ENCODE results near the gene RPUSD4. TPM values are rescaled to one million over a fixed set of nuclear protein-coding genes. Genes with fewer than 3 reads are reported as not detected.

Gene RPUSD4
- total RNA-seq, 1 experiment from 2014 or later, result 25.1 TPM

DNA sequence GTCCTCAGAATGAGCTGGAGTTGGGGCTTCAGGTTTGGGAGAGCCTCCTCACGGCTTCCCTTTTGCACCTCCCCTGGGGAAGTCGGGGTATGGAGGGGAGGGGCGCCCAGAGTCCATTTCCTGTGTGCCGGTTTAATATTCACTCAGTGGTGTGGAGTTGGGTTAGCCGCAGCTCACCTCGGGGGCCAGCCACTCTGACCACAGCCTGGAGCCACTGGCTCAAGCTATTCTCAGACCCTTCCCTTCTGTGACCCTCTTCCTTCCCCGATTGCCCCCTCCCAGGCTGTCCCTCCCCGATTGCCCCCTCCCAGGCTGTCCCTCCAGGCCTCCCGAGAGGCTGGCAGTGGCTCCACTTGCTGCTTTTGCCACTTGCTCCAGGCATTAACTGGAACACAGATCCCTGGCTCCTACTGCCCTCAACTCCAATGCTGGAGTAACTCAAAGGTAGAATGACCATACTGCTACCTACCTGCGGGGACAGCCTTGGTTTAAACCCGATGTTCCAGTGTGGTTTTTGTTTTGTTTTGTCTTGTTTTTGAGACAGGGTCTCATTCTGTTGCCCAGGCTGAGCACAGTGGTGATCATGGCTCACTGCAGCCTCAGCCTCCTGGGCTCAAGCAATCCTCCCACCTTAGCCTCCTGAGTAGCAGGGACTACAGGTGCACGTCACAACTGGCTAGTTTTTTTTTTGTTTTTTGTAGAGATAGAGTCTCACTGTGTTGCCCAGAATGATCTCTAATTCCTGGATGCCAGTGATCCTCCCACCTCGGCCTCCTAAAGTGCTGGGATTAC is 29.3 kb downstream of the RPUSD4 start:
- Histone ChIP-seq H3K27me3 (ENCODE audit: insufficient read depth, low read depth) (no peaks in the 10 kb centered on the region), H3K9me2 (ENCODE audit: insufficient read depth) (no peaks in the 10 kb centered on the region), H3K79me2 (ENCODE audit: low read depth) (no peaks in the 10 kb centered on the region), H4K20me1 (ENCODE audit: insufficient read depth) (no peaks in the 10 kb centered on the region), H3K36me3 (ENCODE audit: low read depth) (no peaks in the 10 kb centered on the region), H3K4me3 (no peak overlapping the region), H3K9me3 (ENCODE audit: insufficient read depth, low read depth) (no peaks in the 10 kb centered on the region; the same call in 1 of the 2 replicates), H3K27ac (no peak overlapping the region), H2AFZ (no peak overlapping the region), H3F3A (ENCODE audit: insufficient read depth, low read depth) (no peaks in the 10 kb centered on the region), H3K4me2 (no peak overlapping the region), H3K4me1 (replicated peaks; ENCODE audit: insufficient read depth) (no peaks in the 10 kb centered on the region)
- BruUV-seq (replicated peaks), result no TSS peak
- ChIA-PET CTCF (no interaction called here), POLR2A (ENCODE audit: unreplicated experiment) (interaction anchor here (0.7 kb wide), 1 partner anchor 522 kb away, joined by 3 read pairs; no protein-coding TSS in a partner anchor)
- intact Hi-C loops (cut with micrococcal nuclease; ENCODE audit: unreplicated experiment), result no loop called here
- TF ChIP-seq, protein P1, sequence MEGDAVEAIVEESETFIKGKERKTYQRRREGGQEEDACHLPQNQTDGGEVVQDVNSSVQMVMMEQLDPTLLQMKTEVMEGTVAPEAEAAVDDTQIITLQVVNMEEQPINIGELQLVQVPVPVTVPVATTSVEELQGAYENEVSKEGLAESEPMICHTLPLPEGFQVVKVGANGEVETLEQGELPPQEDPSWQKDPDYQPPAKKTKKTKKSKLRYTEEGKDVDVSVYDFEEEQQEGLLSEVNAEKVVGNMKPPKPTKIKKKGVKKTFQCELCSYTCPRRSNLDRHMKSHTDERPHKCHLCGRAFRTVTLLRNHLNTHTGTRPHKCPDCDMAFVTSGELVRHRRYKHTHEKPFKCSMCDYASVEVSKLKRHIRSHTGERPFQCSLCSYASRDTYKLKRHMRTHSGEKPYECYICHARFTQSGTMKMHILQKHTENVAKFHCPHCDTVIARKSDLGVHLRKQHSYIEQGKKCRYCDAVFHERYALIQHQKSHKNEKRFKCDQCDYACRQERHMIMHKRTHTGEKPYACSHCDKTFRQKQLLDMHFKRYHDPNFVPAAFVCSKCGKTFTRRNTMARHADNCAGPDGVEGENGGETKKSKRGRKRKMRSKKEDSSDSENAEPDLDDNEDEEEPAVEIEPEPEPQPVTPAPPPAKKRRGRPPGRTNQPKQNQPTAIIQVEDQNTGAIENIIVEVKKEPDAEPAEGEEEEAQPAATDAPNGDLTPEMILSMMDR (conservative IDR thresholded peaks at IDR 0.05), result no peak
- TF ChIP-seq EZH2 (IDR thresholded peaks at IDR 0.05; ENCODE audit: low read depth), result no peak
- no peak for DNase-seq

DNA sequence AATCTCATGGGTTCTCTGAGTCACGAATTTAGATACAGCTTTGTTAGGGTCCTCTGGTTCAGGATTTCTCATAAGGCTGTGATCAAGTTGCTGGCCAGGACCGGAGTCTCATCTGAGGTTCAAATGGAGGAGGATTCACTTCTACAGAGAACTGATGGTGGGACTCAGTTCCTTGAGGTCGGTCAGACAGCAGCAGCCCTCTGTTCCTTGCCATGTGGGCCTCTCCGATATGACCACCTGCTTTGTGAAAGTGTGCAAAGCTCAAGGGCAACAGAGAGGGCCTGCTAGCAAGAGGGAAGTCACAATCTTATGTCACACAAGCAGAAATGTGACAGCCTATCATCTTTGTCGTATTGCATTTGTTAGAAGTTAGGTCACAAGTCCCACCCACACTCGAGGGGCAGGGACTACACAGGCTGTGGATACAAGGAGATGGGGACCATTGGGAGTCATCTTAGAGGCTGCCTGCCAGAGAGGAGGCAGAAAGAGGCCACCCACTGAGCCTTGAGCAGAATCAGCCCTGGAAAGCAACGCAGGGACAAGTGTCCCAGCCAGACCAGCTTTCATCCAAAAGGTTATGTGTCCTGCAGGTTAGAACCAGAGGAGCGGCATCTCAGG is 34.5 kb downstream of the RPUSD4 start:
- POLR2A ChIA-PET (ENCODE audit: unreplicated experiment), result no interaction called here
- CTCF ChIA-PET, result no interaction called here

DNA sequence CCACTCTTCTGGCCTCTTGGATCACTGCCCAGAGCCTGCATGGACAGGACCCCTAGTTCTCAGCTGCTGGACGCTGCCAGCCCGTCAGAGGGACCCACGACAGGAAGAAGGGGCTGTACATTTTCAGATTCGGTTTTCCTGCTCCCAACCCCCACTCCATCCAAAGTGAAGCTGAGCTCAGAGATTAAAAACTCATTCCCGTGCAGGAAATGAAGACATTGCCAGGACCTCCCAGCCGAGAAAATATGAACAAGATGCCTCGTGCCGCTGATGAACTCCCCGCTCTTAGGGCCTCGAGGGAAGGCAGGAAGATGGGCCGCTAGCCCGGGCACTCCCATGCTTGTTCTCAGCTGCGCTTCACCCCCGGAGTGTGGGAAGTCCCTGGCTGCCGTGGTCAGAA is 36.1 kb downstream of the RPUSD4 start:
- Histone ChIP-seq H3K4me3 (no peak overlapping the region), H3K79me2 (ENCODE audit: low read depth) (no peaks in the 10 kb centered on the region), H2AFZ (no peak overlapping the region), H3K9me2 (ENCODE audit: insufficient read depth) (no peaks in the 10 kb centered on the region), H3K9me3 (ENCODE audit: insufficient read depth, low read depth) (no peaks in the 10 kb centered on the region; the same call in 1 of the 2 replicates), H3K36me3 (ENCODE audit: low read depth) (no peaks in the 10 kb centered on the region), H3K4me2 (no peak overlapping the region), H4K20me1 (ENCODE audit: insufficient read depth) (no peaks in the 10 kb centered on the region), H3K27ac (no peak overlapping the region), H3F3A (ENCODE audit: insufficient read depth, low read depth) (no peaks in the 10 kb centered on the region), H3K27me3 (ENCODE audit: insufficient read depth, low read depth) (no peaks in the 10 kb centered on the region), H3K4me1 (replicated peaks; ENCODE audit: insufficient read depth) (no peaks in the 10 kb centered on the region)
- no TSS peak for BruUV-seq (replicated peaks)
- TF ChIP-seq, protein P1 (conservative IDR thresholded peaks at IDR 0.05), result no peak
- TF ChIP-seq EZH2 (IDR thresholded peaks at IDR 0.05; ENCODE audit: low read depth), result no peak
- intact Hi-C loops (cut with micrococcal nuclease; ENCODE audit: unreplicated experiment), result no loop called here
- ChIA-PET POLR2A (ENCODE audit: unreplicated experiment) (interaction anchor here (0.6 kb wide), 1 partner anchor 699 kb away, joined by 4 read pairs; no protein-coding TSS in a partner anchor), CTCF (no interaction called here)
- no peak for DNase-seq

More for the DNA sequence above, 34.5 kb downstream of the RPUSD4 start:
- no peak overlapping the region for H2AFZ ChIP-seq
- intact Hi-C loops (cut with micrococcal nuclease; ENCODE audit: unreplicated experiment), result no loop called here
- no peak overlapping the region for H3K27ac ChIP-seq
- no peaks in the 10 kb centered on the region for H3K9me2 ChIP-seq (ENCODE audit: insufficient read depth)
- no peaks in the 10 kb centered on the region for H3K79me2 ChIP-seq (ENCODE audit: low read depth)
- H3K4me2 ChIP-seq, result no peak overlapping the region
- TF ChIP-seq, protein P1 (conservative IDR thresholded peaks at IDR 0.05), result no peak
- TF ChIP-seq EZH2 (IDR thresholded peaks at IDR 0.05; ENCODE audit: low read depth), result no peak
- H3K9me3 ChIP-seq (ENCODE audit: insufficient read depth, low read depth), result no peaks in the 10 kb centered on the region; the same call in 1 of the 2 replicates
- H3F3A ChIP-seq (ENCODE audit: insufficient read depth, low read depth), result no peaks in the 10 kb centered on the region
- H3K4me3 ChIP-seq, result no peak overlapping the region
- H3K4me1 ChIP-seq (replicated peaks; ENCODE audit: insufficient read depth), result no peaks in the 10 kb centered on the region
- no peak for DNase-seq
- no peaks in the 10 kb centered on the region for H3K27me3 ChIP-seq (ENCODE audit: insufficient read depth, low read depth)
- no peaks in the 10 kb centered on the region for H3K36me3 ChIP-seq (ENCODE audit: low read depth)
- no TSS peak for BruUV-seq (replicated peaks)
- no peaks in the 10 kb centered on the region for H4K20me1 ChIP-seq (ENCODE audit: insufficient read depth)

All from PC-9 (cell line).